Measurements from ENCODE around the gene RGS3. TPM values are rescaled to one million over a fixed set of nuclear protein-coding genes. Genes with fewer than 3 reads are reported as not detected.
"Not testable (repeated sequence)": the region's sequence is repeated elsewhere in the genome, so short reads cannot be mapped to it uniquely, and the experiment has no call there.

Gene RGS3
- total RNA-seq, 1 donor from 2014 or later, result 26.3 TPM

GRCh38 chr9:113548221-113549041, 84.9 kb downstream of the RGS3 start:
- no peak for DNase-seq (ENCODE audit: low spot score in 2 of 2, unreplicated experiment in 2 of 2)
- Mint-ChIP-seq H3K4me3 (no peak overlapping the region), H3K36me3 (no peaks in the 10 kb centered on the region), H3K4me1 (peaks cover 23% of the 10 kb centered on the region), H3K27ac (peak overlapping the region; percentile 91), H3K9me3 (no peaks in the 10 kb centered on the region), H3K27me3 (ENCODE audit: low read depth) (no peaks in the 10 kb centered on the region)
- TF ChIP-seq, protein P1, sequence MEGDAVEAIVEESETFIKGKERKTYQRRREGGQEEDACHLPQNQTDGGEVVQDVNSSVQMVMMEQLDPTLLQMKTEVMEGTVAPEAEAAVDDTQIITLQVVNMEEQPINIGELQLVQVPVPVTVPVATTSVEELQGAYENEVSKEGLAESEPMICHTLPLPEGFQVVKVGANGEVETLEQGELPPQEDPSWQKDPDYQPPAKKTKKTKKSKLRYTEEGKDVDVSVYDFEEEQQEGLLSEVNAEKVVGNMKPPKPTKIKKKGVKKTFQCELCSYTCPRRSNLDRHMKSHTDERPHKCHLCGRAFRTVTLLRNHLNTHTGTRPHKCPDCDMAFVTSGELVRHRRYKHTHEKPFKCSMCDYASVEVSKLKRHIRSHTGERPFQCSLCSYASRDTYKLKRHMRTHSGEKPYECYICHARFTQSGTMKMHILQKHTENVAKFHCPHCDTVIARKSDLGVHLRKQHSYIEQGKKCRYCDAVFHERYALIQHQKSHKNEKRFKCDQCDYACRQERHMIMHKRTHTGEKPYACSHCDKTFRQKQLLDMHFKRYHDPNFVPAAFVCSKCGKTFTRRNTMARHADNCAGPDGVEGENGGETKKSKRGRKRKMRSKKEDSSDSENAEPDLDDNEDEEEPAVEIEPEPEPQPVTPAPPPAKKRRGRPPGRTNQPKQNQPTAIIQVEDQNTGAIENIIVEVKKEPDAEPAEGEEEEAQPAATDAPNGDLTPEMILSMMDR (IDR thresholded peaks at IDR 0.05; ENCODE audit: unreplicated experiment), result no peak

- not testable (repeated sequence) for H3K4me3 Mint-ChIP-seq; H3K36me3 Mint-ChIP-seq; H3K9me3 Mint-ChIP-seq; DNase-seq (ENCODE audit: low spot score in 2 of 2, unreplicated experiment in 2 of 2); H3K27me3 Mint-ChIP-seq (ENCODE audit: low read depth)
- H3K27ac Mint-ChIP-seq, result peak overlapping the region; percentile 43
- peaks cover 17% of the 10 kb centered on the region for H3K4me1 Mint-ChIP-seq
These were observed 86.4 kb downstream of the RGS3 start for GRCh38 chr9:113549892-113550291.

DNA sequence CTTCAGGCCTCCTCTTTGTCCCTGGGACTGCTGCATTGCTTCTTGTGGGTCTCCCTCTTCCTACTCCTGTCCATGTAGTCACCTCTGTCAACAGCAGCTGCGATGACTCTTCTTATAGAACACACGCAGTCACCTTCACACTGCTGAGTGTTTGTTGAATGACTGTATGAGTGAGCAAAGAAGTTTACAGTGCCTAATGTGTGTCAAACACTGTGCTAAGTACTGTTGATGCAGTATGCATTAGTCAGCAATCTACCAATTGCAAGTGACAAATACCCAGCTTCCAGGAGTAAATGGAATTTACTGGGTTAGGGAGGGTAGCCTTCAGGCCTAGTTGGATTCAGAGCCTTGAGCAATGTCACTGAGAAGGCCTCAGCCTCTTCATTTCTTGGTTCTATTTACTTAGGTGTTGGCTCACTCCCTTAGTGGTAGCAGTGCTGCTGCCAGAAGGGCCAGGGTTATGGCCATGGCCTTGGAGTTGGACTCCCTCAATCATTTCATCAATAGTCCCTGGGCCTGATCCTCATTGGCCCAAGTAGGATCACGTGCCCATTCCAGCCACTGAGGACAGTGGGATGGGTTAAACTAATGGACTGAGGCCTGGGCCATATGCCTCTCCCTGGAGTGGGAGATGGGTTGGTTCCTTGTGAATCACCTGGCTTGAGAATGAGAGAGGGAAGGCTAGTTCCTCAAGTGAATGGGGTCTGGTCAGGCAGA, 93.5 kb downstream of the RGS3 start:
- H3K4me1 Mint-ChIP-seq, result peaks cover 2% of the 10 kb centered on the region
- DNase-seq (ENCODE audit: low spot score in 2 of 2, unreplicated experiment in 2 of 2), result no peak

GRCh38 chr9:113558632-113559502, 95.3 kb downstream of the RGS3 start:
- TF ChIP-seq, protein P1 (IDR thresholded peaks at IDR 0.05; ENCODE audit: unreplicated experiment), result no peak
- Mint-ChIP-seq H3K27ac (no peak overlapping the region), H3K4me3 (no peak overlapping the region), H3K9me3 (no peaks in the 10 kb centered on the region), H3K36me3 (no peaks in the 10 kb centered on the region), H3K4me1 (peaks cover 2% of the 10 kb centered on the region), H3K27me3 (ENCODE audit: low read depth) (no peaks in the 10 kb centered on the region)
- DNase-seq (ENCODE audit: low spot score in 2 of 2, unreplicated experiment in 2 of 2), result no peak

More for the DNA sequence above, 93.5 kb downstream of the RGS3 start:
- Mint-ChIP-seq H3K27me3 (ENCODE audit: low read depth) (no peaks in the 10 kb centered on the region), H3K36me3 (no peaks in the 10 kb centered on the region), H3K9me3 (no peaks in the 10 kb centered on the region), H3K4me3 (no peak overlapping the region), H3K27ac (no peak overlapping the region)
- TF ChIP-seq, protein P1 (IDR thresholded peaks at IDR 0.05; ENCODE audit: unreplicated experiment), result no peak

DNA sequence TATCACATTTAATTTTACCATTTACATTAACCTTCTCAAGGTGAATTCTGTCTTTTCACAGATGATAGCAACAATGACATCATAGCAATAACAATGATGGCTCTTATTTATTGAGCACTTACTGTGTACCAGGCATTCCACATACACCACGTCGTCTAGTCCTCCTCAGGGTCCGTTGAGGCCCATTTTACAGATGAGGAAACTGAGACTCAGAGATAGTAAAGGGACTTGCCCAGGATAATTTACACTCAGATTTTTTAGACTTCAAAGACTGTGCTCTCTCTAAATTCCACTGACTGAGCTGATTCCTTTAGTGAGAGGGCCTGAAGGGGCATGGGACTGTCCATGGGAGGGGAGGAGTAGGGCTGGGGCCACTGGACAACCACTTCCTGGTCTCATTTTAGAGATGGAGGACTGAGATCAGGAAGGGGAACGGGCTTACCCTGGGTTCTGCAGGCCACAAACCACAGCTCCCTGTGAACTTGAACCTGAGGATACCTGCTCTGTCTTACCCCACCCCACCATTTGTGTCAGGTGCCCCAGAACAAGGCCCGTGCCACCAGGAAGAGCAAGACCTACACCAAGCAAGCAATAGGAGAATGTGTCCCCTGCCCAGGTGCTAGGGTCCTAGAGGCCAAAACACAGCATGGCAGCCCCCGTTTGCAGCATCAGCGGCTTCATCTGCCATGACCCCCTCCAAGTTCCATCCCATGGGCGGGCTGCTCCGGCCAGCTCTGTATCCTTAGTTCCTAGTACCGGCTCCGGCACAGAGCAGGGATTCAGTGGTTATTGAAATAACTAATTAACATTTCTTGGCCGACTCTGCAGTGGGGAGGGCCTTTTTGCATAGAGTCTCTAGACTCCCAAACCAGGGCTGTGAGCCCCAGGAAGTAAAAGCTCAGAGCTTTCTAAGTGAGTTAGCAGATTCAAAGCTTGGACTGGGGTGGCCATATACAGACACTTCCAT, 96.6 kb downstream of the RGS3 start:
- Mint-ChIP-seq H3K27me3 (ENCODE audit: low read depth) (no peaks in the 10 kb centered on the region), H3K36me3 (no peaks in the 10 kb centered on the region), H3K27ac (no peak overlapping the region), H3K9me3 (no peaks in the 10 kb centered on the region), H3K4me3 (no peak overlapping the region), H3K4me1 (peaks cover 9% of the 10 kb centered on the region)
- TF ChIP-seq, protein P1 (IDR thresholded peaks at IDR 0.05; ENCODE audit: unreplicated experiment), result no peak
- DNase-seq (ENCODE audit: low spot score in 2 of 2, unreplicated experiment in 2 of 2), result no peak
